Keratinocyte (primary cell): ENCODE measurements around the gene SLC9A4.

Experiments used
- EZH2 ChIP-seq: IDR thresholded peaks from one replicate; pipeline ENCODE4 v1.6.1; 2012; ENCODE audit warnings: inconsistent platforms, mild to moderate bottlenecking, low read length, moderate library complexity
- TF ChIP-seq, protein P1 (sequence below), 3 experiments: IDR thresholded peaks in 1 of 3; conservative IDR thresholded peaks in 1 of 3; optimal IDR thresholded peaks in 1 of 3; 2 replicates in 2 of 3; 3 replicates in 1 of 3; pipeline versions ENCODE3 to v1.5.1; 2011; ENCODE audit warnings: low read length in 3 of 3, mild to moderate bottlenecking in 3 of 3, moderate library complexity in 2 of 3, control low read depth in 1 of 3, inconsistent platforms in 1 of 3; ENCODE audit not compliant: insufficient read depth in 2 of 3; ENCODE audit errors: extremely low read depth in 1 of 3

DNA sequence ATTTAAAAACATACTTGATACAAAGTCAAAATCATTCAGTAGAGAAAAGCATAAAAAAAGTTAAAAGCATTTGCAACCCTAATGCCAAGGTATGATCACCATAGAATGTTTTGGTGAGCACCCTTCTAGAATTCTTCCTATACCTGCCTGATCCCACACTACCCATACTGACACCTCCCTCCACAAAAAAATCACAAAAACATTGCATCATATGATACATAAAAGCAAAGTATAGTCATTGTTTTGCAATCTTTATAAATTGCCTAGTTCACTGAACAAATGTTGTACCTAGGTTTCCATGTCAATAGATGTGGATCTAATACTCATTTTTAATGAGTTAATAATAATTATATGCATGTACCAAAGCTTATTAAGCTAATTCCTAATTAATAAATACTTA is 54.1 kb downstream of the SLC9A4 start:
- TF ChIP-seq, protein P1, sequence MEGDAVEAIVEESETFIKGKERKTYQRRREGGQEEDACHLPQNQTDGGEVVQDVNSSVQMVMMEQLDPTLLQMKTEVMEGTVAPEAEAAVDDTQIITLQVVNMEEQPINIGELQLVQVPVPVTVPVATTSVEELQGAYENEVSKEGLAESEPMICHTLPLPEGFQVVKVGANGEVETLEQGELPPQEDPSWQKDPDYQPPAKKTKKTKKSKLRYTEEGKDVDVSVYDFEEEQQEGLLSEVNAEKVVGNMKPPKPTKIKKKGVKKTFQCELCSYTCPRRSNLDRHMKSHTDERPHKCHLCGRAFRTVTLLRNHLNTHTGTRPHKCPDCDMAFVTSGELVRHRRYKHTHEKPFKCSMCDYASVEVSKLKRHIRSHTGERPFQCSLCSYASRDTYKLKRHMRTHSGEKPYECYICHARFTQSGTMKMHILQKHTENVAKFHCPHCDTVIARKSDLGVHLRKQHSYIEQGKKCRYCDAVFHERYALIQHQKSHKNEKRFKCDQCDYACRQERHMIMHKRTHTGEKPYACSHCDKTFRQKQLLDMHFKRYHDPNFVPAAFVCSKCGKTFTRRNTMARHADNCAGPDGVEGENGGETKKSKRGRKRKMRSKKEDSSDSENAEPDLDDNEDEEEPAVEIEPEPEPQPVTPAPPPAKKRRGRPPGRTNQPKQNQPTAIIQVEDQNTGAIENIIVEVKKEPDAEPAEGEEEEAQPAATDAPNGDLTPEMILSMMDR (optimal IDR thresholded peaks at IDR 0.05 in 1 of 3, IDR thresholded peaks at IDR 0.05 in 1 of 3, conservative IDR thresholded peaks at IDR 0.05 in 1 of 3; ENCODE audit: extremely low read depth in 1 of 3, insufficient read depth in 2 of 3, low read length in 3 of 3), result no peak
- TF ChIP-seq EZH2, result no peak
